HEK293 (cell line): ENCODE results near the gene BFAR.
"Not testable (repeated sequence)": the region's sequence is repeated elsewhere in the genome, so short reads cannot be mapped to it uniquely, and the experiment has no call there.

ENCODE experiments used
- BCL6B ChIP-seq: fragments of 450-650 bp; formaldehyde crosslinking; IDR thresholded peaks from 2 replicates; pipeline ENCODE4 v1.5.1; 2017; ENCODE audit warnings: missing biosample characterization, missing genetic modification characterization
- KLF8 ChIP-seq: fragments of 450-650 bp; formaldehyde crosslinking; IDR thresholded peaks from 2 replicates; pipeline ENCODE4 v1.5.1; 2016; ENCODE audit warnings: missing biosample characterization, missing genetic modification characterization
- PRDM1 ChIP-seq: fragments of 450-650 bp; formaldehyde crosslinking; IDR thresholded peaks from 2 replicates; pipeline ENCODE4; 2016; ENCODE audit warnings: missing biosample characterization, missing genetic modification characterization
- ZBTB17 ChIP-seq: fragments of 450-650 bp; formaldehyde crosslinking; IDR thresholded peaks from 2 replicates; pipeline ENCODE4 v1.5.1; 2016; ENCODE audit warnings: missing biosample characterization, missing genetic modification characterization
- ZNF18 ChIP-seq: fragments of 450-650 bp; formaldehyde crosslinking; IDR thresholded peaks from 2 replicates; pipeline ENCODE4 v1.5.1; 2016; ENCODE audit warnings: missing biosample characterization, missing genetic modification characterization
- ZNF266 ChIP-seq: fragments of 450-650 bp; formaldehyde crosslinking; IDR thresholded peaks from 2 replicates; pipeline ENCODE4 v1.5.1; 2016; ENCODE audit warnings: missing biosample characterization, missing genetic modification characterization, low read depth
- ZNF580 ChIP-seq: fragments of 450-650 bp; formaldehyde crosslinking; IDR thresholded peaks from 2 replicates; pipeline ENCODE4 v1.5.1; 2016; ENCODE audit warnings: missing biosample characterization, missing genetic modification characterization
- ZNF843 ChIP-seq: fragments of 450-650 bp; formaldehyde crosslinking; IDR thresholded peaks from 2 replicates; pipeline ENCODE4 v1.5.1; 2016; ENCODE audit warnings: missing biosample characterization, missing genetic modification characterization
- TF ChIP-seq, protein P1 (sequence below): fragments of 450-650 bp; formaldehyde crosslinking; IDR thresholded peaks from 2 replicates; pipeline ENCODE4 v1.5.1; 2016; ENCODE audit warnings: missing biosample characterization, missing genetic modification characterization
- TF ChIP-seq, protein P2 (sequence below): fragments of 450-650 bp; formaldehyde crosslinking; IDR thresholded peaks from 2 replicates; pipeline ENCODE4 v1.5.1; 2016; ENCODE audit warnings: missing biosample characterization, missing genetic modification characterization, low read depth

GRCh38 chr16:14685870-14686793 lies 53.4 kb downstream of the BFAR start:
- TF ChIP-seq, protein P1, sequence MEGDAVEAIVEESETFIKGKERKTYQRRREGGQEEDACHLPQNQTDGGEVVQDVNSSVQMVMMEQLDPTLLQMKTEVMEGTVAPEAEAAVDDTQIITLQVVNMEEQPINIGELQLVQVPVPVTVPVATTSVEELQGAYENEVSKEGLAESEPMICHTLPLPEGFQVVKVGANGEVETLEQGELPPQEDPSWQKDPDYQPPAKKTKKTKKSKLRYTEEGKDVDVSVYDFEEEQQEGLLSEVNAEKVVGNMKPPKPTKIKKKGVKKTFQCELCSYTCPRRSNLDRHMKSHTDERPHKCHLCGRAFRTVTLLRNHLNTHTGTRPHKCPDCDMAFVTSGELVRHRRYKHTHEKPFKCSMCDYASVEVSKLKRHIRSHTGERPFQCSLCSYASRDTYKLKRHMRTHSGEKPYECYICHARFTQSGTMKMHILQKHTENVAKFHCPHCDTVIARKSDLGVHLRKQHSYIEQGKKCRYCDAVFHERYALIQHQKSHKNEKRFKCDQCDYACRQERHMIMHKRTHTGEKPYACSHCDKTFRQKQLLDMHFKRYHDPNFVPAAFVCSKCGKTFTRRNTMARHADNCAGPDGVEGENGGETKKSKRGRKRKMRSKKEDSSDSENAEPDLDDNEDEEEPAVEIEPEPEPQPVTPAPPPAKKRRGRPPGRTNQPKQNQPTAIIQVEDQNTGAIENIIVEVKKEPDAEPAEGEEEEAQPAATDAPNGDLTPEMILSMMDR (tag by site-specific recombination): not testable (repeated sequence)
- TF ChIP-seq PRDM1; BCL6B; ZNF580; KLF8 (tag by site-specific recombination); ZNF18 (tag by site-specific recombination); ZNF266 (tag by site-specific recombination); ZNF843 (tag by site-specific recombination): not testable (repeated sequence)
- TF ChIP-seq ZBTB17 (tag by site-specific recombination): 0 out of 2 replicates have a peak, but pooled peaks have one; percentile 25
- TF ChIP-seq, protein P2, sequence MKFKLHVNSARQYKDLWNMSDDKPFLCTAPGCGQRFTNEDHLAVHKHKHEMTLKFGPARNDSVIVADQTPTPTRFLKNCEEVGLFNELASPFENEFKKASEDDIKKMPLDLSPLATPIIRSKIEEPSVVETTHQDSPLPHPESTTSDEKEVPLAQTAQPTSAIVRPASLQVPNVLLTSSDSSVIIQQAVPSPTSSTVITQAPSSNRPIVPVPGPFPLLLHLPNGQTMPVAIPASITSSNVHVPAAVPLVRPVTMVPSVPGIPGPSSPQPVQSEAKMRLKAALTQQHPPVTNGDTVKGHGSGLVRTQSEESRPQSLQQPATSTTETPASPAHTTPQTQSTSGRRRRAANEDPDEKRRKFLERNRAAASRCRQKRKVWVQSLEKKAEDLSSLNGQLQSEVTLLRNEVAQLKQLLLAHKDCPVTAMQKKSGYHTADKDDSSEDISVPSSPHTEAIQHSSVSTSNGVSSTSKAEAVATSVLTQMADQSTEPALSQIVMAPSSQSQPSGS: not testable (repeated sequence)
